Neural progenitor cell (in vitro differentiated cells): Measurements from ENCODE around the gene TSPEAR.

ENCODE experiments used
- CTCF ChIP-seq: fragments of 200-600 bp; sonication (generic); IDR thresholded peaks from 2 replicates; pipeline ENCODE4 v1.5.1; 2017; ENCODE audit warnings: antibody characterized with exemption, mild to moderate bottlenecking
- EZH2 ChIP-seq: fragments of 200-600 bp; sonication (generic); IDR thresholded peaks from 2 replicates; pipeline ENCODE4 v1.6.1; 2017; ENCODE audit warnings: antibody characterized with exemption, mild to moderate bottlenecking, moderate library complexity
- EZH2phosphoT487 ChIP-seq: fragments of 200-600 bp; sonication (generic); IDR thresholded peaks from 2 replicates; pipeline ENCODE4 v1.6.1; 2017; ENCODE audit warnings: antibody characterized with exemption

- no peak for TF ChIP-seq CTCF
- no peak for TF ChIP-seq EZH2
- no peak for TF ChIP-seq EZH2phosphoT487
Measured at GRCh38 chr21:44460441-44460755, 251.0 kb downstream of the TSPEAR start.
